GM06990 (cell line): ENCODE measurements around the gene SNCB.

ENCODE experiments used
- DNase-seq: peaks from one replicate; pipeline ENCODE4 v3.0.0-alpha.2; 2011; ENCODE audit not compliant: insufficient read length; ENCODE audit errors: extremely low read depth
- H3K27me3 ChIP-seq: replicated peaks from 2 replicates; pipeline ENCODE4 v1.6.0; 2011; ENCODE audit warnings: low read length; ENCODE audit not compliant: control insufficient read depth, insufficient read depth
- H3K36me3 ChIP-seq: 2 replicates; pipeline ENCODE4 v1.5.1; 2011; ENCODE audit warnings: low read length; ENCODE audit not compliant: control insufficient read depth, insufficient read depth
- H3K4me3 ChIP-seq: replicated peaks from 2 replicates; pipeline ENCODE4 v1.5.1; 2011; ENCODE audit warnings: low read depth, mild to moderate bottlenecking, control low read depth, low read length
- TF ChIP-seq, protein P1 (sequence below): IDR thresholded peaks from 2 replicates; pipeline ENCODE4 v1.5.1; 2011; ENCODE audit warnings: low read length, control low read depth, mild to moderate bottlenecking, inconsistent platforms; ENCODE audit not compliant: insufficient read depth, poor library complexity, severe bottlenecking

The SNCB gene

GRCh38 chr5:176609724-176610434 lies 20.5 kb downstream of the SNCB start, which contains the start of gene GPRIN1:
GPRIN1 (minus strand) TSS chr5:176610156; CDS start chr5:176599834, 10,322 bp downstream.
- no peaks in the 10 kb centered on the region for H3K36me3 ChIP-seq
- DNase-seq = peak; percentile 79
- peak within 1 kb of the TSS; percentile 73 for H3K4me3 ChIP-seq
- TF ChIP-seq, protein P1, sequence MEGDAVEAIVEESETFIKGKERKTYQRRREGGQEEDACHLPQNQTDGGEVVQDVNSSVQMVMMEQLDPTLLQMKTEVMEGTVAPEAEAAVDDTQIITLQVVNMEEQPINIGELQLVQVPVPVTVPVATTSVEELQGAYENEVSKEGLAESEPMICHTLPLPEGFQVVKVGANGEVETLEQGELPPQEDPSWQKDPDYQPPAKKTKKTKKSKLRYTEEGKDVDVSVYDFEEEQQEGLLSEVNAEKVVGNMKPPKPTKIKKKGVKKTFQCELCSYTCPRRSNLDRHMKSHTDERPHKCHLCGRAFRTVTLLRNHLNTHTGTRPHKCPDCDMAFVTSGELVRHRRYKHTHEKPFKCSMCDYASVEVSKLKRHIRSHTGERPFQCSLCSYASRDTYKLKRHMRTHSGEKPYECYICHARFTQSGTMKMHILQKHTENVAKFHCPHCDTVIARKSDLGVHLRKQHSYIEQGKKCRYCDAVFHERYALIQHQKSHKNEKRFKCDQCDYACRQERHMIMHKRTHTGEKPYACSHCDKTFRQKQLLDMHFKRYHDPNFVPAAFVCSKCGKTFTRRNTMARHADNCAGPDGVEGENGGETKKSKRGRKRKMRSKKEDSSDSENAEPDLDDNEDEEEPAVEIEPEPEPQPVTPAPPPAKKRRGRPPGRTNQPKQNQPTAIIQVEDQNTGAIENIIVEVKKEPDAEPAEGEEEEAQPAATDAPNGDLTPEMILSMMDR = peak; percentile 41
- no peaks in the 10 kb centered on the region; the same call in 1 of the 2 replicates for H3K27me3 ChIP-seq

GRCh38 chr5:176608937-176609723 lies 21.2 kb downstream of the SNCB start:
- TF ChIP-seq, protein P1 = no peak
- Histone ChIP-seq H3K36me3 (no peaks in the 10 kb centered on the region), H3K27me3 (no peaks in the 10 kb centered on the region; the same call in 1 of the 2 replicates), H3K4me3 (peak overlapping the region; percentile 68)
- DNase-seq = peak; percentile 58

DNA sequence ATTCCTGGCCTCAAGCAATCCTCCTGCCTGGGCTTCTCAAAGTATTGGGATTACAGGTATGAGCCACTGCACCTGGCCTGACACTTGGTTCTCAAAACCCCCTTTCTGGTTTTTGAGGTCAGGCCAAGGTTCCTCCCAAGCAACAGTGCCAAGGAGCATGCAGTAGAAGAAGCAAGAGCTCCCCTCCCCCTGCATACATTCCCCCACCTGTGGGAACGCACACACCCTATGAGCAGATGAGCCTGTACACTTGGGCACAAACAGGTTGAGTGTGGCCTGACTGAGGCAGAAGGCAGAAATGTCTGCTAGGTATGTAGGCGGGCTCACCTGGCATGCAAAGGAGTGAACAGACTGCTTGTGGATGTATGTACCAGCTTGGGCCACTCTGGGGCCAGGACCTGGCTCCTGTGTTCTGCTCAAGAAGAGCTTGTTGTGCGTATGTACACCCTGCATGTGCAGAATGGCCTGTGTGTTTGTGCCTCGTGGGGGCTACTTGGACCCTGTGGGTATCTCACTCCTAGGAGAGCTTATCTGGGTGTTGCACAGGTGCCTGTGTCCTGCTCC lies 22.1 kb downstream of the SNCB start:
- no peaks in the 10 kb centered on the region; the same call in 1 of the 2 replicates for H3K27me3 ChIP-seq
- TF ChIP-seq, protein P1 = no peak
- no peak overlapping the region for H3K4me3 ChIP-seq
- no peak for DNase-seq
- H3K36me3 ChIP-seq = no peaks in the 10 kb centered on the region

GRCh38 chr5:176606875-176607274 lies 23.5 kb downstream of the SNCB start:
- no peak for DNase-seq
- TF ChIP-seq, protein P1 = no peak
- no peaks in the 10 kb centered on the region for H3K27me3 ChIP-seq
- no peaks in the 10 kb centered on the region for H3K36me3 ChIP-seq
- H3K4me3 ChIP-seq = no peak overlapping the region

DNA sequence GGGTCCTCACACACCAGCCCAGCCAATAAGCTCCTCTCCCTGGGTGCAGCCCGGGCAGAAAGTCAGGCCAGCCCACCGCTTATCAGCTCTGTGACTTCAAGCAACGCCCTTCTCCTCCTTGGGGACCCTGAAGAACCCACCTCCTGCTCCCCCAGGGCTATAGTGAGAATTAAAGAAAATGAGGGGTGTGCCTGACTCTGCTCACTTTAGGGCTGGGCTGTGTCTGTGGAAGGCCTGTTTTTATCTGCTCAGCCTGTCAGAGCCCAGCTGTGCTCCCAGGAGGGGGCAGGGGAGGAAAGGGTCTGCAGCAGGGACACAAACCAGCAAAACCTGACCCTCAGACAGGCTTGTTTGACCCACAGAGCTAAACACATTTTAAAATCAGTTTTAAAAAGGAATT lies 24.3 kb downstream of the SNCB start:
- DNase-seq = no peak
- TF ChIP-seq, protein P1 = no peak
- no peak overlapping the region for H3K4me3 ChIP-seq
- no peaks in the 10 kb centered on the region for H3K27me3 ChIP-seq
- no peaks in the 10 kb centered on the region for H3K36me3 ChIP-seq
